GM21390 (cell line): ENCODE results near the gene RET.

ENCODE experiments used
- ATAC-seq: cut with Tn5 transposase; IDR thresholded peaks from one replicate; pipeline ENCODE4 v1.9.1; 2021; ENCODE audit not compliant: unreplicated experiment

Gene RET

DNA sequence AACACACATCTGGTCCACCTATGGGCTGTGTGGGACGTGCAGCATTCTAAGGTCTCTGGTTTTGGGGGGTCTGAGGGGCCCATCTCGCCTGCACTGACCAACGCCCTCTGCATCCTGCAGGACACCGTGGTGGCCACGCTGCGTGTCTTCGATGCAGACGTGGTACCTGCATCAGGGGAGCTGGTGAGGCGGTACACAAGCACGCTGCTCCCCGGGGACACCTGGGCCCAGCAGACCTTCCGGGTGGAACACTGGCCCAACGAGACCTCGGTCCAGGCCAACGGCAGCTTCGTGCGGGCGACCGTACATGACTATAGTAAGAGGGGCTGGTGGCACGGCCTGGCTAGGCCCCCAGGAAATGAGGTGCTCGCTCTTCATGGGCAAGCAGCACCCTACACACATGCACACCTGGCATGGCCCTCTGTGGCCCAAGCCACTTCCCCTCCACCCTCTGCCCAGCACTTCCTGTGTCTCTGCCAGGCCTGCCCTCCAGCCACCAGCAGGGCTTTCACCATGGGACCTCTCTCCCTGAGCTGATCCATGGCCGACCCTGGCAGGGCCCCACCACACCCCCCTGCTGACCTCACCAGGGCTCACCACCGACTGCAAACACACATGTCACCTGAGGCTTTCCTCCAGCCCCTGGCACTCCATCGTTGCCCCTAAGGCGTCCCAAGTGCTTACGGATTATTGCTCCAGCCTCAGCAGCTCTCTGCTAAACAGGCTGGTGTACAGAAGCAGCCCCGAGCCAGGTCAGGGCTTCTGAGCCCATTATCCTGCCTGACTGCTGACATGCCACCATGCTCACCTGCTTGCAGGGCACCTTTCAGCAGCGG, 29.6 kb downstream of the RET start:
- ATAC-seq, result no peak

DNA sequence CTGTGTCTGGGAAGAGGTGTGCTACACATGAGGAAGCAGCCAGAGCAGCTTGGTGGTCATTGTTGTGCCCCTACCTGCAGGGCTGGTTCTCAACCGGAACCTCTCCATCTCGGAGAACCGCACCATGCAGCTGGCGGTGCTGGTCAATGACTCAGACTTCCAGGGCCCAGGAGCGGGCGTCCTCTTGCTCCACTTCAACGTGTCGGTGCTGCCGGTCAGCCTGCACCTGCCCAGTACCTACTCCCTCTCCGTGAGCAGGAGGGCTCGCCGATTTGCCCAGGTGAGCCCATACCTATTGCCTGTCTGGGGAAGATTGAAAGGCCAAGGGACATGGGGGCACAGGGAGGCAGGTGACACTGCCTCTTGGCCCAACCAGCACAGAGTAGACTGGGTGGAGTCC, 32.1 kb downstream of the RET start:
- no peak for ATAC-seq

DNA sequence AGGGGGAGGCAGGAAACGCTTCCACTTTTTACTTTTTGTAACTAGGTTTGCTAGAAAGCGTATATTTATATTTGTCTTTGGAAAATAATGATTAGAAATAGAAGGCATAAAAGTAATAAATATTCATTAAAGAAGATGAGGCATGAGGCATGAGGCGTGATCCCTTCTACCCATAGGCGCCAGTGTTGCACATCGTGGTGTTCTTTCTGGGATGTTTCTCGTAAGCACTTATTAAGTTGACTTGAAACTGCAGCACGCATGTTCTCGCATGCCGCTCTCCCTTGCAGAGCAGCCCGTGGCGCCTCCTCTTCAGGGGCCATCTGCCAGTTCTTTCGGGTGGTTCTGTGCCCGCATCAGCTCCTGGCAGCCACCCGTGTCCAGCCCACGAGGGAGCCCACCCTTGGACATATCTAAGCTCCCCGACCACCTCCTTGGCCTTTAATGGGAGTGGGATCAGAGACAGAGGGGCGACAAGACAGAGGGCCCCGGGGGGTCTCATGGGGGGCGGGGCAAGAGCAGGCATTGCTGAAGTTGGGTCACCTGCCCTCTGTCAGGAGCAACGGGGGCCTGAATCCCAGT, 32.9 kb downstream of the RET start:
- no peak for ATAC-seq

DNA sequence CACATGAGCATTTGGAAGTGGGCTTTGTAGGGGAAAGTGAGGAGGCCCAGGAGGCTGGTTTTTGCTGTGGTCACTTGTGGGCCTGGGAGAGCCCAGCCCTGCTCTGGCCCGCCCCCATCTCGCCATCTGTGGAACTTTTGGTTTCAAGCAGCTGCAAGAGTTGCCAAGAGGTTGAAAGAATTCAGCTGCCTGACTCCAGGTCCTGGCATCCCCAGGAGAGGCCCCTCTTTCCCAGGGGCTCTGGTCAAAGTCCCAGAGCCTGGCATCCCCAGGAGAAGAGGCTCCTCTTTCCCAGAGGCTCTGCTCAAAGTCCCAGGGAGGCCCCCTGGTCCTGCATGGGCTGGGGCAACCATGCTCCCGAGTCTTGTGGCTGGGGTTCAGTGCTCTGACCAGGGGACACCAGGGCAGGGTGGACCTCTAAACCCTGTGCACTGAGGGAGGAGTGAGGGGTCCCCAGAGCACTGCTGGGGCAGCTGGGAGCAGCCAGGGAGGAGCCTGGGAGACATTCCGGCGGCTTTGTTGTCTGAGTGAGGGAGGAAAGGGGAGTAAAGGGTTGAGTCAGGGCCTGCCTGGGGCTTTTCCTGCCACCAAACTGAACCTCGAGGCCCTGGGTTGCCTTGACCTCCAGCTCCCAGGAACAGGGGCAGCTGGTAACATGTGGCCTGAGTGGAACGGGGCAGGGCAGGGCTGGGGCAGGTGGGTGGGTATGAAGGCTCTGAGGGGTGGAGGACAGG, 33.6 kb downstream of the RET start:
- no peak for ATAC-seq

DNA sequence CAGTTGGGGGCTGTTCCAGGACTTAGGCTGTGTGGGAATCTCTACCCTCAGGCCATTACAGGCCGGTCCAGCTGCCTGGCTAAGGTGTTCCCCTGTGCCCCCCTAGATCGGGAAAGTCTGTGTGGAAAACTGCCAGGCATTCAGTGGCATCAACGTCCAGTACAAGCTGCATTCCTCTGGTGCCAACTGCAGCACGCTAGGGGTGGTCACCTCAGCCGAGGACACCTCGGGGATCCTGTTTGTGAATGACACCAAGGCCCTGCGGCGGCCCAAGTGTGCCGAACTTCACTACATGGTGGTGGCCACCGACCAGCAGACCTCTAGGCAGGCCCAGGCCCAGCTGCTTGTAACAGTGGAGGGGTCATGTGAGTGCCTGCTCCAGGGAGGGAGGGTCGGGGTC, 34.2 kb downstream of the RET start:
- ATAC-seq, result no peak

DNA sequence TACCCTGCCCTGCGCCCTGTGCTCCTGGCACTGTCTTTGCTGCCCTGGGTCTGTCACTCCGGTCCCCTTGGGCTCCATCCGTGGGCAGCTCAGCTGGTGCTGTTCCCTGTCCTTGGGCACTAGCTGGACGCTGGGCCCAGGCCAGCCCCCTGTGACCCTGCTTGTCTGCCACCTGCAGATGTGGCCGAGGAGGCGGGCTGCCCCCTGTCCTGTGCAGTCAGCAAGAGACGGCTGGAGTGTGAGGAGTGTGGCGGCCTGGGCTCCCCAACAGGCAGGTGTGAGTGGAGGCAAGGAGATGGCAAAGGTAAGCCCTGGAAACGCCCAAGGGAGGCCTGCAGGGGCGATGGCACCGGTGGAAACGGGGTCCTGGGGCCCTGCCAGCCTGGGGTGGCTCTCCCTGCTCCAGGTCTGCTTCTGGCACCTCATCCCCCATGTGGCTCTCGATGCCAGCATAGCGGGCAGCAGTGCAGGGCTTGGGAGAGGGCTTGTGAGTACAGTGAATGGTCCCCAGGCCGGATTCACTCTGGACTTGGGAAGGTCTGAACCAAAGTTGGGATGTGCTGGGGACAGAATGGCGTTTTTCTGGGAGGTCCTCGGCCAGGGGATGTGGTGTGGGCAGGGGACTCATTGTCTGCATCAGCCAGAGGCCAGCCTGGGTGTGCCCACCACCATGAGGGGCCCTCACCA, 35.2 kb downstream of the RET start:
- no peak for ATAC-seq

DNA sequence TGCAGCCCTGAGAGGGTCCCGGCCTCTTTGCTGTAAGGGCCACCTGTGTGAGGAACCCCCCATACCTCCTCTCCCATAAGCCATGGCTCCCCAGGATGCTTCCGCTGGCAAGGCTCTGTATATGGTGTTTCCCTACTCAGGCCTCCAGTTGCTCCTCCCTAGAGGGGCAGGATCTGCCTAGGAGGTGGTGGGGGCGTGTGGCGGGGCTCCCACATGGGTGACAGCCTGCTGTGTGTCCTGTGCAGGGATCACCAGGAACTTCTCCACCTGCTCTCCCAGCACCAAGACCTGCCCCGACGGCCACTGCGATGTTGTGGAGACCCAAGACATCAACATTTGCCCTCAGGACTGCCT, 35.7 kb downstream of the RET start:
- ATAC-seq, result no peak

DNA sequence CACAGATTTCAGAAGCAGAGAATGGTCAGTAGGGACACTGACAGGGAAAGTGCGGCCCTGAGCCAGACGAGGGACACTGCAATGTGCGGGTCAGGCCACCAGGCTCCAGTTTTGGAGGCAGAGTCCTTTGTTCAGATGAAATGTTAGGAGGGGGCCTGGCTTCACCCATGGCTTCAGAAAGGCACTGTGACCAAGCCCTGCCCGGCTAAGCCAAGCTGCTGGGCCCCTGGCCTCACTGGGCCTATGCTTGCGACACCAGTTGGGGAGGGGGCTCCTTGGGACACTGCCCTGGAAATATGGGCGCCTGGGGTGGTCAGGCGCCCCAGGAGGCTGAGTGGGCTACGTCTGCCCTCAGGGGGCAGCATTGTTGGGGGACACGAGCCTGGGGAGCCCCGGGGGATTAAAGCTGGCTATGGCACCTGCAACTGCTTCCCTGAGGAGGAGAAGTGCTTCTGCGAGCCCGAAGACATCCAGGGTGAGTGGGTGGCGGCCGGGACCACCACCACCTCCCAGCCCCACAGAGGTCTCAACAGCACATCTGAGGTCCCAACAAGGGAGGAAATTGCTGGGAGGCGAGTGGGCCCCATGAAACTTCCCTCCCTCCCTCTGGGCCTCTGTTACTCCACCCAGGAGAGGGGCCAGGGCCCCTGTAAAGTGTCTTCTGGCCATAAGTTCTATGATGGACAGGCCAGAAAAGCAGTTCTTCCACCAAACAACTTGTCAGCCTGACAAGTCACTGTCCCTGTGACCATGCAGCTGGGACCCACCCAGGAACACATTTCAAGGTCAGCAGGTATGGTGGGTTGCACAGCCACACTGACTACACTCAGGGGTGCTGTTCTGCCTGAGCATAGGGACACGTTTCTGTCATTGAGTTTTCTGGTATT, 36.6 kb downstream of the RET start:
- no peak for ATAC-seq

DNA sequence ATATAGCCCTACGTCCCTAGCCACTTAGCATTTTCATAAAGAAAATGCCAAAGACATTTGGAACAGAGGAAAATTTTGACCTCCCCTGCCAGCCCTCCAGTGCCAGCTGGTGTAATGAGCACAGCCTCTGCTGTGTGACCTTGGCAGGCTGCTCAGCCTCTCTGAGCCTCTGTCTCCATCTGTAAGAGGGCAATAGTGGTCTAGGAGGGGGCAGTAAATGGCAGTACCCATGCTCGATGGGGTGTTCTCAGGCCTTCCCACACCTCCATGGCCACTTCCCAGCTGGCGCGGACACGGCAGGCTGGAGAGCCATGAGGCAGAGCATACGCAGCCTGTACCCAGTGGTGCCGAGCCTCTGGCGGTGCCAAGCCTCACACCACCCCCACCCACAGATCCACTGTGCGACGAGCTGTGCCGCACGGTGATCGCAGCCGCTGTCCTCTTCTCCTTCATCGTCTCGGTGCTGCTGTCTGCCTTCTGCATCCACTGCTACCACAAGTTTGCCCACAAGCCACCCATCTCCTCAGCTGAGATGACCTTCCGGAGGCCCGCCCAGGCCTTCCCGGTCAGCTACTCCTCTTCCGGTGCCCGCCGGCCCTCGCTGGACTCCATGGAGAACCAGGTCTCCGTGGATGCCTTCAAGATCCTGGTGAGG, 37.3 kb downstream of the RET start:
- ATAC-seq, result no peak

DNA sequence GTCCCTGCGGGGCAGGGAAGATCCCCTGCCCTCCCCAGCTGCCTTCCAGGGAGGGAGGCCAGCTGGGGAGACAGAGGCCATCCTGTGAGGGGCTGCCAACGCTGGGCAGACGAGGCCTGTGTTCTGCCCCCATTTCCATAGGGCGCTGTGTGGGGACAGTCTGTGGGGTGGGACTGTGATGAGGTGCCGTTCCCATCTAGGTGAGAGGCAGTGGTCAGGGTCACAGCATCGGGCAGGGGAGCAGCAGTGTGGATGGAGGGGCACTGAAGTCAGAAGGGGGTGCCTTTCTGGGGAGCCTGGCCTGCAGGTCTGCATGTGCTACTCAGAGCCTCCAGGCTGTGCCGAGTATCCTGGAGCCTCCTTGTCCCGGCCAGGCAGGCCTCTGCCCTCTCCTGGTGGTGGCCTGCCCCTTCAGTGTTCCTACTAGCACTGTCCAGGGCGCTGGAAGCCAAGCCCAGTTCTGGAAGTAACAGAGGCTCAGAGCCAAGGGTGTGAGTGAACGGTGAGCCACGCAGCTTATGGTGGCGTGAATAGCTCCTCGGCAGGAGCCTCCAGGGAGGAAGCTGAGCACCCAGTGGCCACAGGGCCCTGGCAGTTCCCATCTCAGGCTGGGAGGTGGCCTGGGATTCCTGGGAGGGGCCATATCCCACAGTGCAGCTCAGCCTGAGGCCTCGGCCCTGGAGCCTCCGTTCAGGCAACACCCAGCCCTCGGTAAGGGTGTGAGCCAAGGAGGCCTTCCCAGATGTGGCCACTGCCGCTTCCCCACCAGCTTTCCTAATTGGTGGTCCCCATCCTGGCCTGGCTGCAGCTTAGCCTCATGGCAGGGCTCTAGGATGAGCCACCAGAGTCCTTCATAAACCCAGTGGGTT, 38.1 kb downstream of the RET start:
- ATAC-seq, result no peak

DNA sequence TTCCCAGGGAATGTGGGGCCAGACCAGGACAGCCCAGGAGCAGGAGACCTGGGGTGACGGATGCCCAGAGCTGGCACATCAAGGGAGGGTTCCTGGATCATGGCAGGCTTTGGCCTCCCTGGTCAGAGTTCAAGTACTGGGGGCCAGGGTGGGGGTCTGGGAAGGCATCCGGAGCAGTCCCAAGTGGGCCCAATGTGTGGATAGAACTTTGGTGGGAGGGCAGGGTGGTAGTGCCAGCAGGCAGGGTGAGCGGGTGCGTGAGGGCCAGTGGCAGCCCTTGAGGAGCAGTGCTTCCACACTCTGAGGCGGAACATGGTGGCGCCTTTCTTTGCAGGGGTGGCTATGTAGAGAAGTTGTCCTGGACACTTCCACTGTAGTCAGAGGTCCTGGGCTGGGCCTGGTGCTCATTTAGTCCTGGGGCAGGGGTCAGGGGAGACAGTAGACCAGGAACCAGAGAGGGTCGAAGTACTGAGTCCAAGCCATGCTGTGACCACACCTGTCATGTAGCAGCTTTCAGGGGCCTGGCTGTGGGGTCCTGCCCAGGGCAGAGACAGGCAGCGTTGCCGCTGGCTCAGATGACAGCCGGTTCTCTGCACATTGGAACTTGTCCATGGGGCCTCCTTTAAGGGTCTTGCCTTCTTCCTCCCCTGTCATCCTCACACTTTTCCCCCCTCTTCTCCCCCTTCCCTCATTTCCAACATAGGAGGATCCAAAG, 39.2 kb downstream of the RET start:
- no peak for ATAC-seq

DNA sequence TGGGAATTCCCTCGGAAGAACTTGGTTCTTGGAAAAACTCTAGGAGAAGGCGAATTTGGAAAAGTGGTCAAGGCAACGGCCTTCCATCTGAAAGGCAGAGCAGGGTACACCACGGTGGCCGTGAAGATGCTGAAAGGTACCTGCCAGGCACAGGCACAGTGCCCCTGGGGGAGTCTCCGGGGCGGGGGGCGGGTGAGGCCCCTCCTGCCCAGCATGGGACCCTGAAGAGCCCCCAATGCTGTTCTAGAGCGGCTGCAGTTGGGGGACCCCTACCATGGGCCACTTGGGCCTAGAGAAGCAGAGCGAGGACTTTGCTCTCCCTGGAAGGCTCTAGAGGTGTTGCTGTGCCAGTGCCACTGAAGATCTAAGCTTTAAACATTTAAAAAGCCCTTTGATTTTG, 39.7 kb downstream of the RET start:
- ATAC-seq, result no peak

DNA sequence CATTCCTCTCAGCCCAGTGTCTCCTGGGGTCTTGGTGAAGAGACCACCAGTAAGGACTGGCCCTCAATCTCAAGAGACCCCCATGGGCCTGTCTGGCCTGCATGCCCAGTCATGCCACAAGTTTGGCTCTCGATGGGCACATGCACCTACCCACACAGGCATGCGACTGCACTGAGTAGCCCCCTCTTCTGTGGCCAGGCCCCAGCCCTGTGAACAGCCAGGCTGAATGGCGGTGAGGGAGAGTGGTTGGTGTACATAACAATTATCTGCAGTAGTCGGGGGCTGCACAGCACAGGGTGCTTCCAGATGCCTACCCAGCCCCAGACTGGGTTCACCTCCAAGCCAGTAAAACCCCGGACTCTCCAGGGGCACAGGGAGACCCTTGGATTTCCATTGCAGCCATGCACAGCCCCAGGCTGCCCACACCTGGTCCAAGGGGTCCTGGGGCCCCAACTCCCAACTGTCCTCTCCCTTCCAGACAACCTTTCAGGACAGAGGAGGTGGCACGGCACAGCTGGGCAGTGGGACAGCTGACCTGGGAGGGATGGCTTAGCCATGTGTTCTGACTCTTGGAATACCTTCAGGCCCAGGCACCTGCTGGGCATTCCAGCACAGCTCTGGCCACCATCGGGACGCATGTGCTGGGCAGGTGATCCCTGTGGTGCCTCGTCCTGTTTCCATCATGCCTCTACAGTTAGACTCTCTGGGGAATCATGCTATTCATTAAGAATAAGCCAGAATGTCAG, 40.3 kb downstream of the RET start:
- ATAC-seq, result no peak

DNA sequence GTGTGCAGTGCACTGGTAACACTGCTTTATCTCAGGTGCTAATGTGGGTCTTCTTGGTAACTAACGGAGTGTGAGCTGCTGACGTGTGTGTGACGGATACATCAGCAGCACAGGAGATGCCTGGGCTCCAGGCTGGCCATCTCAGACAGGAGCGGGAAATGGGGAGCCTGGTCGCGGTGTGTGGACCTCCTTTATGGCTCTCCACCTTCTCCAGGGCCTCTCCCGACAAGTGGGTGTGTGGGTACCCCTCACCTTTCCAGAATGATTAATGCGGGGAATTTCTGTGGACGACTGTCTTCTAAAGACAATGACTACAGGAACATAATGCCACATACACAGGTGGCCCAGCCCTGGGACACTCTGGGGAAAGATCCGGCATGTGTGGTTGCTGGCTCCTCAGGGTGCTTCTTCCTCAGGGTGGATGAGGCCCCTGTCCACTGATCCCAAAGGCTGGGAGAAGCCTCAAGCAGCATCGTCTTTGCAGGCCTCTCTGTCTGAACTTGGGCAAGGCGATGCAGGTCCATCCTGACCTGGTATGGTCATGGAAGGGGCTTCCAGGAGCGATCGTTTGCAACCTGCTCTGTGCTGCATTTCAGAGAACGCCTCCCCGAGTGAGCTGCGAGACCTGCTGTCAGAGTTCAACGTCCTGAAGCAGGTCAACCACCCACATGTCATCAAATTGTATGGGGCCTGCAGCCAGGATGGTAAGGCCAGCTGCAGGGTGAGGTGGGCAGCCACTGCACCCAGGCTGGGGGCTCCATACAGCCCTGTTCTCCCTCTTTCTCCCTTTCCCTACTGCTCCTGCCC, 41.1 kb downstream of the RET start:
- ATAC-seq, result no peak

DNA sequence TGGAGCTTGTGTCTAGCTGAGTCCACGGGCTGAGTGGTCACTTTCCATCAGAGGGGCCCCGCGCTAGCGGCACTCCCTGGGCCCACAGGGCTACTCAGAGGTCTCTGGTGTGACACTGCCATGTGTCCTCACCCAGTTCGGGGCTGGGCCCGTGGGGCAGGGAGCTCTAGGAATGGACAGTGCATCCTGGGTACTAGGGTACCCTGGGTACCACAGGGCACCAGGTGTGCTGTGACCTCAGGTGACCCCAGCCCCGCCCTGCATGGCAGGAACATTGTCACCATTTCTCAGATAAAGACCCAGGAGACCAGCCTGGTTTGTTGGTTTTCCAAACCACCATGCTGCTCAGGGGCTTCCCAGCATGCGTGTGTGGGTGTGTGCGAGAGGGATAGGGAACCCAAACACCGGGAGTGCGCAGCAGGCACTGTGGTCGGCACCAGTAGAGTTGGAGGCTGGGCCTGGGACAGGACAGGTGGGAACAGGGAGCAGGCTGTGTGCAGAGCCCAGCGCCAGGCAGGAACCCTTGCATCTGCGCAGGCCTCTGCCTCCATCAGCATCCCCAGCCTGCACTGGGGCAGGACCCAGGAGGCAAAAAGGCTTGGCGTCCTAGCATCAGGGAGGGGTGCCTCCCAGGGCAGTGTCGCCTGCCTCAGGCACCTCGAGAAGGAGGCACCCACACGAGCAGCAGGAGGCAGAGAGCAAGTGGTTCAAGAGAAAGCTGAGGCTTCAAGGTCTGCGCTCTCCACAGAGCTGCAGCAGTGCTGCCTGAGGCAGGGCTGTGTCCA, 42.0 kb downstream of the RET start:
- no peak for ATAC-seq

DNA sequence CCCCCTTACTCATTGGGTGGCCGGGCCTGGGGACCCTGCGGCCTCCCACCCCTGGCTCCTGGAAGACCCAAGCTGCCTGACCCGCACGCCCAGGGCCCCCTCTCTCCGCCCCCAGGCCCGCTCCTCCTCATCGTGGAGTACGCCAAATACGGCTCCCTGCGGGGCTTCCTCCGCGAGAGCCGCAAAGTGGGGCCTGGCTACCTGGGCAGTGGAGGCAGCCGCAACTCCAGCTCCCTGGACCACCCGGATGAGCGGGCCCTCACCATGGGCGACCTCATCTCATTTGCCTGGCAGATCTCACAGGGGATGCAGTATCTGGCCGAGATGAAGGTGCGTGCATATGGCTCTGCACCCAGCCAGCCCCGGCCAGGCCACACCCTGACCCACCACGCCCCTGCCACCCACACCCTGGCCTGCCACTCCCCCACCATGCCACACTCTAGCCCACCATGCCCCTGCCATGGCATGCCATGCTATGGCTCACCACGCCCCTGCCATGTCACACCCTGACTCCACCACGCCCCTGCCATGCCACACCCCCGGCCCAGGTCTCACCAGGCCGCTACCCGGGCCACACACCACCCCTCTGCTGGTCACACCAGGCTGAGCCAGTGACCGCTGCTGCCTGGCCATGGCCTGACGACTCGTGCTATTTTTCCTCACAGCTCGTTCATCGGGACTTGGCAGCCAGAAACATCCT, 42.7 kb downstream of the RET start:
- no peak for ATAC-seq
